ENCODE measurements around the gene TMEM192. TPM values are rescaled to one million over a fixed set of nuclear protein-coding genes. Genes with fewer than 3 reads are reported as not detected.

The TMEM192 gene
- polyA plus RNA-seq, 1 donor (not counting 4 experiments of a cell fraction or from before 2014, with no cell fraction given), result 29.9 TPM

- Histone ChIP-seq H3K9ac (ENCODE audit: control insufficient read depth, extremely low read depth, insufficient read depth, low read length) (no peak overlapping the region), H3K36me3 (ENCODE audit: control insufficient read depth in 2 of 2, extremely low read depth in 1 of 2, insufficient read depth in 2 of 2, low read length in 2 of 2) (no peaks in the 10 kb centered on the region), H3K79me2 (ENCODE audit: control insufficient read depth, insufficient read depth, low read length) (no peaks in the 10 kb centered on the region), H3K4me1 (ENCODE audit: control insufficient read depth, extremely low read depth, insufficient read depth, low read length) (no peaks in the 10 kb centered on the region), H3K9me3 (ENCODE audit: control insufficient read depth, low read depth, low read length) (no peaks in the 10 kb centered on the region), H3K4me3 (ENCODE audit: control insufficient read depth in 2 of 3, extremely low read depth in 1 of 3, insufficient read depth in 2 of 3, low read depth in 1 of 3, low read length in 3 of 3) (no peak overlapping the region), H2AFZ (ENCODE audit: control insufficient read depth, low read length) (no peak overlapping the region), H3K9me1 (ENCODE audit: control insufficient read depth, extremely low read depth, insufficient read depth, low read length) (no peaks in the 10 kb centered on the region), H4K20me1 (ENCODE audit: control insufficient read depth, extremely low read depth, insufficient read depth, low read length) (no peaks in the 10 kb centered on the region), H3K4me2 (ENCODE audit: control insufficient read depth, extremely low read depth, insufficient read depth, low read depth, low read length) (no peak overlapping the region), H3K27ac (ENCODE audit: control insufficient read depth, insufficient read depth, low read length) (no peak overlapping the region), H3K27me3 (ENCODE audit: control insufficient read depth, extremely low read depth, insufficient read depth, low read length) (no peaks in the 10 kb centered on the region)
- dilution Hi-C loops (cut with MboI; ENCODE audit: extremely low pct_ligation_motif_present, low sequenced_read_pairs), result no loop called here
- no peak for DNase-seq (ENCODE audit: low read depth, low spot score)
- FAIRE-seq, result no peak
- TF ChIP-seq CTCF (optimal IDR thresholded peaks at IDR 0.05 in 1 of 3, IDR thresholded peaks at IDR 0.05 in 1 of 3, conservative IDR thresholded peaks at IDR 0.05 in 1 of 3; ENCODE audit: extremely low read depth in 1 of 3, insufficient read depth in 2 of 3, low read length in 3 of 3) (no peak), EZH2 (IDR thresholded peaks at IDR 0.05; ENCODE audit: low read length) (no peak)
Measured at GRCh38 chr4:165048170-165048569, 64.5 kb downstream of the TMEM192 start.

- TF ChIP-seq CTCF (optimal IDR thresholded peaks at IDR 0.05 in 1 of 3, IDR thresholded peaks at IDR 0.05 in 1 of 3, conservative IDR thresholded peaks at IDR 0.05 in 1 of 3; ENCODE audit: extremely low read depth in 1 of 3, insufficient read depth in 2 of 3, low read length in 3 of 3) (no peak), EZH2 (IDR thresholded peaks at IDR 0.05; ENCODE audit: low read length) (no peak)
- H3K9ac ChIP-seq (ENCODE audit: control insufficient read depth, extremely low read depth, insufficient read depth, low read length), result no peak within 1 kb of the TSS
- H3K9me1 ChIP-seq (ENCODE audit: control insufficient read depth, extremely low read depth, insufficient read depth, low read length), result no peaks in the 10 kb centered on the region
- no peaks in the 10 kb centered on the region for H3K79me2 ChIP-seq (ENCODE audit: control insufficient read depth, insufficient read depth, low read length)
- no peak within 1 kb of the TSS for H3K4me3 ChIP-seq (ENCODE audit: control insufficient read depth in 2 of 3, extremely low read depth in 1 of 3, insufficient read depth in 2 of 3, low read depth in 1 of 3, low read length in 3 of 3)
- no peaks in the 10 kb centered on the region for H3K36me3 ChIP-seq (ENCODE audit: control insufficient read depth in 2 of 2, extremely low read depth in 1 of 2, insufficient read depth in 2 of 2, low read length in 2 of 2)
- dilution Hi-C loops (cut with MboI; ENCODE audit: extremely low pct_ligation_motif_present, low sequenced_read_pairs), result no loop called here
- no peaks in the 10 kb centered on the region for H4K20me1 ChIP-seq (ENCODE audit: control insufficient read depth, extremely low read depth, insufficient read depth, low read length)
- H2AFZ ChIP-seq (ENCODE audit: control insufficient read depth, low read length), result no peak within 1 kb of the TSS
- no peak for FAIRE-seq
- no peak within 1 kb of the TSS for H3K4me2 ChIP-seq (ENCODE audit: control insufficient read depth, extremely low read depth, insufficient read depth, low read depth, low read length)
- no peaks in the 10 kb centered on the region for H3K9me3 ChIP-seq (ENCODE audit: control insufficient read depth, low read depth, low read length)
- DNase-seq (ENCODE audit: low read depth, low spot score), result no peak
- no peak within 1 kb of the TSS for H3K27ac ChIP-seq (ENCODE audit: control insufficient read depth, insufficient read depth, low read length)
- no peaks in the 10 kb centered on the region for H3K27me3 ChIP-seq (ENCODE audit: control insufficient read depth, extremely low read depth, insufficient read depth, low read length)
- no peaks in the 10 kb centered on the region for H3K4me1 ChIP-seq (ENCODE audit: control insufficient read depth, extremely low read depth, insufficient read depth, low read length)
Measured at GRCh38 chr4:165031436-165032211, 81.0 kb downstream of the TMEM192 start, which contains the start of gene TRIM60. TSS of gene TRIM60 (plus strand) at chr4:165031999. CDS start at chr4:165040073, 8,074 bp downstream.

Data from keratinocyte (primary cell).